Neural progenitor cell (in vitro differentiated cells): Measurements from ENCODE around the gene JAK1.

Experiments used
- CTCF ChIP-seq: fragments of 200-600 bp; sonication (generic); IDR thresholded peaks from 2 replicates; pipeline ENCODE4 v1.5.1; 2017; ENCODE audit warnings: antibody characterized with exemption, mild to moderate bottlenecking
- EZH2 ChIP-seq: fragments of 200-600 bp; sonication (generic); IDR thresholded peaks from 2 replicates; pipeline ENCODE4 v1.6.1; 2017; ENCODE audit warnings: antibody characterized with exemption, mild to moderate bottlenecking, moderate library complexity

GRCh38 chr1:64928325-64928724 is 38.0 kb downstream of the JAK1 start:
- TF ChIP-seq CTCF, result no peak
- TF ChIP-seq EZH2, result no peak
